LHCN-M2 (cell line): ENCODE measurements around the gene IRF2. TPM values are rescaled to one million over a fixed set of nuclear protein-coding genes. Genes with fewer than 3 reads are reported as not detected.
A peak's percentile ranks its signal among the peaks of the same experiment; 100 is the strongest.

Experiments
- DNase-seq: peaks from one replicate; pipeline ENCODE4 v3.0.0-alpha.2; 2012; ENCODE audit warnings: low read depth
- total RNA-seq: library from RNA; depleted of rRNA; stranded (reverse); fragments of >200 nt; gene quantifications from 2 replicates; pipeline ENCODE4 v1.2.3, GENCODE V29; 2014

IRF2 gene
- total RNA-seq, 1 experiment from 2014 or later: 16.6 TPM

GRCh38 chr4:184409911-184410692 lies 64.2 kb downstream of the IRF2 start:
- DNase-seq: no peak

DNA sequence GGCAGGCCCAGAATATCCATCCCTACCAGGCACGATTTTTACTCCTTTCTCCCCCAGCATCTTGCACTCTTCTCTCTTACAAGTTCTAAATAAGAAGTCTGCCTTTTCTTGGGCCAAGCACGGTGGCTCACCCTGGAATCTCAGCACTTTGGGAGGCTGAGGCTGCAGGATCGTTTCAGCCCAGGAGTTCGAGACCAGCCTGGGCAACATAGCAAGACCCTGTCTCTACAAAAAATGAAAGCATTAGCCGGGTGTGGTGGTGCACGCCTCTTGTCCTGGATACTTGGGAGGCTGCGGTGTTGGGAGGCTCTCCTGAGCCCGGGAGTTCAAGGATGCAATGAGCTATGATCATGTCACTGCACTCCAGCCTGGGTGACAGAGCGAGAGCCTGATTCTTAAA lies 64.8 kb downstream of the IRF2 start:
- no peak for DNase-seq

DNA sequence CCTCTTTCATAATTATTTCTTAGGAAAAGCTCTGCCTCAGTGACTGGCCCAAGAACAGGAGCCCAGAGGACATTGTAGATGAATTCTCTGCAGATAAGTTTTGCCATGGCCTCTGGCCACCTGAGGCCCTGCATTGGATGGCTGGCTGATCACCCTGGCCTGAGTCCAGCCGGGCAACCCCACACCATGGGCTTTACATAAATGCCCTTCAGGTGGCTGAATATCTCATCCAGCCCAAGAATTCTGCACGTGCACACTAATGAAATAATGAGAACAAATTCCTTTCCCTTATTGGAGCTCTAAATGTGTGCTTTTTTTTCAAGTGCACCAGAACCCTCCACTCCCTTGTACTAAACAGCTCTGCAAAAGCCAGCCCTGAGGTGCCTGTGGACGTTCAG lies 65.7 kb downstream of the IRF2 start:
- DNase-seq: no peak

GRCh38 chr4:184408021-184408683 lies 66.2 kb downstream of the IRF2 start:
- DNase-seq: peak; percentile 74

- no peak for DNase-seq
Observed at GRCh38 chr4:184406958-184407391, 67.4 kb downstream of the IRF2 start.

- DNase-seq: no peak
Observed at GRCh38 chr4:184404047-184404446, 70.3 kb downstream of the IRF2 start.

GRCh38 chr4:184403384-184403781 lies 71.0 kb downstream of the IRF2 start:
- no peak for DNase-seq

DNA sequence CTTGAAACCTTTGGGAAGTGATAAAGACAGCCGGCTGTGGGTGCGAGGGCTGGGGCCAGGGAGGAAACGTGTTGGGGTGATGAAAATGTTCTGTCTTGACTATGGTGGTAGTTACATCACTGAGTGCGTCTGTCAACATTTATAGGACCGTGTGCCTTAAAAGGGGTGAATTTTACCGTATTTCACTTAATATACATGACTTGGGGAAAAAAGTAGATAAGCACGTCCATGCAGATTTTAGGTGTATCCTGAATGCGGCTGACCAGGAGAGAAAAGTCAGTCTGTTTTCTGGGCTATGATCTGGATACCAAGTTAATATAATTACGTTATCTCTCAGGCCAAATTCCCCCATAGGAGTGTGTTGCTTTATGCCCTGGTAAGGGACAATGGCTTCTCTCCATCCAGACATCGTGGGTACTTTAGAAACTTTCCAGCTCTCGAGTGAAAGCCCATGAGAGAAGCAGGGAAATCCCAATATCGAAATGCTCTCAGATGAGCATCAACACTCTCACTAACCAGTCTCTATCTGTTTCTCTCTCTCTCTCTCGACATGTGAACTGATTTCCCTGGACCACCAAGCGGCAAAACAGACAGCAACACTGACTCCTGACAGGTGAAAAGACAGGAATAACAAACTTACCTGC lies 71.5 kb downstream of the IRF2 start:
- no peak for DNase-seq

DNA sequence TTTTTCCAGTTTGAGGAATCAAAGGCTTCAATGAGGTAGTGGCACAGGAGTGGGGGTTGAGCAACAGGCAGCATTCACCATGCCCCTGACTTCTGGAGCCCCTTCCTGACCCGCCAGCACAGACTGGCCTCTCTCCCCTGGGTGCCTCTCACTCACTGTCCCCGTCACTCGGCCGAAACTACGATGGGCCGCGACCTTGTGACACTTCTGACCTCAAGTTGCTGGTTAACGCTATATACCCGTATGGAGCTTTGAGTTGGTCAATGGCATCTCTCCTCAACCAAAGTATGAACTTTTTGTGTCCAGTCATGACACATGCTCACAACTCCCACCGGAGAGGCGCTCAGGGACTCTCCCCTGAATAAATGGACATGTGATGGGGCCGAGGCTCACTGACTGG lies 72.1 kb downstream of the IRF2 start:
- DNase-seq: no peak

DNA sequence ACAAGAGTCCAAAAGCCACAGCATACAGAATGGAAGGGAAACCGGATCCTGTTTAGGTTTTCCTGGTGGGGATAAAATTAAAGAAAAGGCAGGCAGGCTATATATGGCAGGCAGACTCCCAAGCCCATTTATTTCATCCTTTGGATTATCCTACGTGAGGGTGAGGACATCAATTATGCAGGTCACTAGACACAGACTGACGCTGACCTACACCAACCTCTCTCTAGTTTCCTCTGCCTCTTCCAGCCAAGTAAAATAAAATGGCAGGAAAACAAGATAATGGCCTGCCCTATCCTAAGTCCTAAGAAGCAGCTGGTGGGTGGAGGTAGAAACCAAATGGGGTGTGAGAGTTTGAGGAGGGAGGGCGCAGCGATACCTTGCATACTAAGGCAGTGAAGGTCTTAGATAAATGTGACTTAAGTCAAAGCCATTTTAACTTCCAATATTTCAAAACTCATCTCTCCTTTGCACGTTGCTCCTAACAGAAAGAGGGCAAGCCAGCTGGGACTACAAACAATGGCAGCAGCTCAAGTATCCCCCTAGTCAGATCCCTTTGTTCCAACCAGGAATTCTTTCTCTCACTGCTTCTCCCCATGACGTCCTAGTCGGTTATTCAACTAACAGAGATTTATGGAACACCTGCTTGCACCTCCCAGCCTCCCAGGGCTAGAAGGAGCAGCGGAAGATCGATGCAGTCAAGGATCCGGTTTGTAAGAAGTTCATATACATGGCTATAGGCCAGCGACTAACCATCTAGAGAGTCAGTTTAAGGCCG lies 72.8 kb downstream of the IRF2 start:
- no peak for DNase-seq

- no peak for DNase-seq
Observed at GRCh38 chr4:184400891-184401290, 73.5 kb downstream of the IRF2 start.

DNA sequence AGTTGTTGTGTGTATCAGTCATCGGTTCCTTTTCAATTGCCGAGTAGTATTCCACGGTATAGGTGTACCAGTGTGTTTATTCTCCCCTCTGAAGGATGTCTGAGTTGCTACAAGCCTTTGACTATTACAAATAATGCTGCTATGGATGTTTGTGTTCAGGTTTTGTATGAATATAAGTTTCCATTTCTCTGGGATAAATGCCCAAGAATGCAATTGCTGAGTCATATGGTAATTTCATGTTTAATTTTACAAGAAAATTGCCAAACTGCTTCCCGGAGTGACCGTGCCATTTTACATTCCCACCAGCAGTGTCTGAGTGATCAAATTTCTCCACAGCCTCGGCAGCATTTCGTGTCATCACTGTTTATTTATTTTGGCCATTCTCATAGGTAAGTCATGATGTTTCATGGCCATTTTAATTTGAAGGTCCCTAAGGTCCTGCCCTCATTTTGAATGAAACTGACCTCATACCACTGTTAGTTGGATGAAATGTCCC lies 73.9 kb downstream of the IRF2 start:
- peak; percentile 95 for DNase-seq

DNA sequence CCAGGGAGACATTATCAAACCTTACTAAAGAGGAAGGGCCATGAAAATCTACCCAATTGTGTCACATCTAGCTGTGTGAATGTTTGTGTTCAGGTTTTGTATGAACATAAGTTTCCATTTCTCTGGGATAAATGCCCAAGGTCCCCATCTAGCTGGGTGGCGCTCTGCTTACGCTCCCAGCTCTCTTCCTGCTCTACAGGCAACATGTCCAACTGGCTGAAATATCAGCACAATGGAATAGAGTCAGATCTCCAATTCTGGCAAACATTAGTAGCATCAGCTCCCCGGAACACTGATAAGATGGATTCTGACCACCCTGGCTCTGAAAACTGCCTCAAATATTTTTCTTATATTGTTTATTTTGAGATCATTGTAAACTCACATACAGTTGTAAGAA lies 74.8 kb downstream of the IRF2 start:
- DNase-seq: no peak

DNA sequence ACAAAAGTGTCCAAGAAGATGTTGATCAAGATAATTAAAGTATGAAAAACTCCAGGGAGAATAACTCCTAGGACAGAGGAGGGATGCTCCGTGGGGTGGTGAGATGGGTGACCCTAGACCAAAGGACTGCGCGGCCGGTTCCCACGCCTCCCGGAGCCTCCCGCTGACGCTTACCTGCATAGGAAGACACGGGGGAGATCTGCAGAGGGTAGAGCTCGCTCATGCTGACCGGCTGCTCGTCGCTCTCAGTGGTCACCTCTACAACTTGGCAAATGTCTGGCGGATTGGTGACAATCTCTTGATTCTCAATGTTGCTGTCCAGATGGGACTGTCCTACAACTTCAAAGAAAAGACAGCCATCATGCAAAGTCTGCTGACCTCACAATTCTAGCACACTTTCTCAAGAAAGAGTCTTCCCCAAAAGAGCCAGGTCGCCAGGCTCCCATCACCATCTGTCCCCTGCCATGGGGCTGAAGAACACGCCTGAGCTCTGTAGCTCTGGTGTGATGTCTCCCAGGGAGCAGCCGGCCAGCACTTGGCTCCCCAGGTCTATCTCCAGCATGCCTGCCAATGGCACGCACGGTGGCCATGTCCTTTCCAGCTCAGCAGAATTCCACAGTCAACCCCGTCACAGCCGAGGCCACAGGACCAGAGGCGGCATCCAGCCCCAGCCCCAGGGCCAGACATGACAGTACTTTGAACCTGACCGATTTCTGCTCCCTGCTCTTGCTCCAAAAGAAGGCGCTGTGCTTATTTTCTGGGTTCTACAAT lies 75.4 kb downstream of the IRF2 start:
- DNase-seq: no peak

GRCh38 chr4:184397516-184398163 lies 76.7 kb downstream of the IRF2 start:
- DNase-seq: no peak

DNA sequence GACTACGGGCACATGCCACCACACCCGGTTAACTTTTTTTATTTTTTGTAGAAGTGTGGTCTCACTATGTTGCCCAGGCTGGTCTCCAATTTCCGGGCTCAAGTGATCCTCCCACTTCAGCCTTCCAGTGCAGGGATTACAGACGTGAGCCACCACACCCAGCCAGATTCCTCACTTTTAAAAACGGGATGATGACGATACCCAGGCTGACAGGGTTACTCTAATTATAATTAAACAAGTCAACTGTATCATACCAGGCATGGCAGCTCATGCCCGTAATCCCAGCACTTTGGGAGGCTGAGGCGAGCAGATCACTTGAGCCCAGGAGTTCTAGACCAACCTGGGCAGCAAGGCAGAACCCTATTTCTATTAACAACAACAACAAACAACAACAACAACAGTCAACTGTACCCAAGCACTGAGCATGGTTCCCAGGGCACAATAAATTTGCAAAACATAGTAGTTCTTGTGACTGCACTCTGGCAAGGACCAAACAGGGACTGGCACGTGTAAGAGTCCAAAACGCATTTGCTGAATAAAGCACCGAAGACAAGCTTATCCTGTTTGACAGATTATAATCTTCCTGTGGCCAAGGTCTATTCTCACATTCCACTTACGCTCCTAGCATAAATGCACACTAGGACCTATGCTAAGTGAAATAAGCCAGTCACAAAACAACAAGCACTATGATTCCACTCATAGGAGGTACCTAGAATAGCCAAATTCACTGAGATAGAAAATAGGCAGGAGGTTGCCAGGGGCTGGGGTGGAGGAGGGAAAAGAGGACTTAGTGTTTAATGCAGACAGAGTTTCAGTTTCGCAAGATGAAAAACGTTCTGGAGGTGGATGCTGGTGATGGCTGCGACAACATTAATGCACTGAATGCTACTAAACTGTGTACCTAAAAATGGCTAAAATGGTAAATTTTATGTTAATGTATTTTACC lies 77.5 kb downstream of the IRF2 start:
- no peak for DNase-seq

DNA sequence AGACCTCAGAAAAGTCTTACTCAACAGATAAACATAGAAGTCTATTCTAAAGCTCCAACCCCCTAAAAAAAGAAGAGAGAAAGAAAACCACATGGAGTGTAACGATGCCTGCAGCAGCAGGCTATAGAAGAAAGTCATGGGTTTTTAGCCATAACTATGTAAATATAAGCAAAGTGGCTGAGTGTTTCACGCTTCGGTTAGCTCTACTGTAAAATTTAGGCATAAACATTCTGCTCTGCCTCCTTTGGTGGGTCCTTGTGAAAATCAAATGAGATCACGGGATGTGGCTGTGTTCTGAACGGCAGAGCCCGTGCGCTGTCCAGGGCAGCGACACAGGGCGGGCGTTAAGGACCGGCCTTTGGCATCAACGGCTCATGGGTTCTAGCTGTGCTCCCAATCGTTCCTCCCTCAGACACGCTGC lies 78.4 kb downstream of the IRF2 start:
- no peak for DNase-seq

DNA sequence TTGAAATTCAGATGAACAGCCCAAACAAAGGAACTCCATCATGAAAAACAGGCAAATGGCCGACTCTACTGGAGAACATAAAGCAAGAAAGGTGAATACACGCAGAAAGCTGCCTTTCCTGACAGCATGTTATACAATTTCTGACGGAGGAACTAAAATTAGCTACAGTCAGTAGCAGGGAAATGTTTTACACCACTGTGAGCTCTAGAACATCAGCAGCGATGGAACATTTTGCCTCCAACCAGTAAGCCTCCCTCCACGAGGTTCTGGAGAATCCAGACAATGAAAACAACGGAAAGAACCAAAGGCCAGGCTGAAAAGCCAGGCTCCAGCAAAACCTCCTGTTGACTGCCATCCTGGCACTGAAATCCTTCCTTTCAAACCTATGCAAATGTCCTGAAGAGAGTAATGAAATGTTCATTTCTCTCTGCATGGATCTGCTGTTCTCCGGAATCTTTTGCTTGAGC lies 78.9 kb downstream of the IRF2 start:
- DNase-seq: no peak
